ENCODE measurements around the gene FYN.
A peak's percentile ranks its signal among the peaks of the same experiment; 100 is the strongest.

Gene FYN

DNA sequence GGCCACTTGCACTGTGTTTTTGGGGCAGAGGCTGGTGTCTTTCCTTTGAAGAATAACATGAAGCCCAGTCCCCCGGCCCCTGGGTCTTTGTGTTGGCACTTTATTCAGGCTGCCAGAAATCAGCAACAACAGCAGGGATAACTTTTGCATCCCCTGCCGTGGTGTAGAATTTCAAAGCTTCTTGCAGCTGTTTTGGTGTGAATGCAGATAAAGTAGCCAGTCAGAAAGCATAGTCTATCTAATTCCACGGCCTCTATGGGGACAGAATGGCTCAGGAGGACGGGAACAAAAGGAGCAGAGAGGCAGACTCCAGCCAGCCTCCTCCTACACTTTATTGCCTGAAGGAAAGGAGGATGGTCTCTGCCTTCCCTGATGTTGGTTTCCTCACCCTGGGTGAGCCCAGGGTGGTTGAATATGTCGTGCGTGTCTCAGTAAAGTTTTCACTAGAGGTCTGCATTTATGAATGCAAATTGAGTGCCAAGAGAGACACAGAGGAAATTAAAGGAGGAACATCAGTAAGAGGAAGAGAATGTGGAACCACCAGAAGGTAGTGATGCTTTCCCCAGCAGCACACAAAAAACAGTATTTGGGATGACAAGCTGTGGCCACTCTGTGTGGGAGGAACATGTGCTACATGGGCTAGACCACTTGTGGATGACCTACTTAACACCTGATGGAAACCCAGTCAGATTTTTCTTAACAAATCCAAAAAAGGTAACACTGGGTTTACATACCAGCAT lies 141.6 kb downstream of the FYN start:
- Mint-ChIP-seq H3K4me3 (no peak overlapping the region), H3K4me1 (peaks cover 46% of the 10 kb centered on the region), H3K9me3 (peaks cover 12% of the 10 kb centered on the region), H3K27ac (no peak overlapping the region), H3K36me3 (peaks cover 75% of the 10 kb centered on the region), H3K27me3 (no peaks in the 10 kb centered on the region)
- no peak for DNase-seq
- CTCF ChIA-PET: no interaction called here

DNA sequence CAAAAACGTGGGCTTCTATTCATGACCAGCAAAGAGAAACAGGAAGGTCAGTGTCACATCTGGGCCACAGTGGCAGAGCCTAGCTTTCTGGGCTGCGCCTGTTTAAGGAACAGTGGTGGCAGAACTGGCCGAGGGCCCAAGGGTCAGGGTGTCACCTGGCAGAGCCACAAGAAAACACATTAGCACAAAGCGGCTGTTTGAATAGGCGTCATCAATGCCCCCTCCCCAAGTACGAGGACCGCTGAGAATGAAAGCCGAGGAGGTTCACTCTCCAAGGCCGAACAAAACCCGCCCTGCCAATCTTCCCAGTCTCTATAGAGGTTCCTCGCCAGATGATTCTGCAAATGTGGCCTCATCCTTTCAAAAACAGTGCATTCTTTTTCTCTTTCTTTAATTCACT lies 142.4 kb downstream of the FYN start:
- Mint-ChIP-seq H3K4me3 (no peak overlapping the region), H3K4me1 (peaks cover 45% of the 10 kb centered on the region), H3K36me3 (peaks cover 76% of the 10 kb centered on the region)

DNA sequence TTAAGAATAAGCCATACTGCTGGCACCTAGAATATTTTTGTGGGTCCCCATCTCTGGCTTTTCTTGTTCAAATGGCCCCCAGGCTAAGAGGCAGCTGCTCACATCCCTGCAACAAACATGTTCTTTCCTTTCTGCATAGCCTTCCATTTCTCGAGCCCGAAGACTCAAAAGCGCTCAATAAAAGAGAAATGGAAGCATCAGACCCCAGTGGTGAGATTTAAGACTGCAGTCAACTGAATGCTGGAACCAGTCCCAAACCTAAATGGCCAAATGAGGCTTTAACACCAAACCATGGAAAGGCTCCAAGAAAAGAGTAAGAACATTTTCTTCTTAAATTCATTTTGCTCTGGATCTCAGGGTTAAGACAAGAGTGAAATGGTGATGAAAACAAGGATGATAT lies 145.4 kb downstream of the FYN start:
- peaks cover 5% of the 10 kb centered on the region for H3K9me3 Mint-ChIP-seq
- H3K27ac Mint-ChIP-seq: no peak overlapping the region
- peaks cover 70% of the 10 kb centered on the region for H3K36me3 Mint-ChIP-seq

More for the DNA sequence above, 142.4 kb downstream of the FYN start:
- Mint-ChIP-seq H3K27ac (peak overlapping the region; percentile 5), H3K27me3 (no peaks in the 10 kb centered on the region), H3K9me3 (peaks cover 12% of the 10 kb centered on the region)
- CTCF ChIA-PET: no interaction called here
- DNase-seq: no peak

GRCh38 chr6:111727041-111727440 lies 146.2 kb downstream of the FYN start:
- Mint-ChIP-seq H3K4me1 (peaks cover 62% of the 10 kb centered on the region), H3K9me3 (peaks cover 2% of the 10 kb centered on the region), H3K27ac (peak overlapping the region; percentile 15), H3K36me3 (peaks cover 69% of the 10 kb centered on the region), H3K27me3 (no peaks in the 10 kb centered on the region), H3K4me3 (no peak overlapping the region)
- CTCF ChIA-PET: interaction anchor here (0.6 to 2.9 kb wide), 4 partner anchors 10 to 27 kb away, joined by 3 to 8 read pairs (median 3); no protein-coding TSS in a partner anchor
- no peak for DNase-seq

More for the DNA sequence above, 145.4 kb downstream of the FYN start:
- H3K27me3 Mint-ChIP-seq: no peaks in the 10 kb centered on the region
- no peak for DNase-seq
- CTCF ChIA-PET: interaction anchor here (0.6 to 0.9 kb wide), 2 partner anchors 18 to 26 kb away, joined by 3 read pairs; no protein-coding TSS in a partner anchor
- H3K4me1 Mint-ChIP-seq: peaks cover 55% of the 10 kb centered on the region
- H3K4me3 Mint-ChIP-seq: no peak overlapping the region

DNA sequence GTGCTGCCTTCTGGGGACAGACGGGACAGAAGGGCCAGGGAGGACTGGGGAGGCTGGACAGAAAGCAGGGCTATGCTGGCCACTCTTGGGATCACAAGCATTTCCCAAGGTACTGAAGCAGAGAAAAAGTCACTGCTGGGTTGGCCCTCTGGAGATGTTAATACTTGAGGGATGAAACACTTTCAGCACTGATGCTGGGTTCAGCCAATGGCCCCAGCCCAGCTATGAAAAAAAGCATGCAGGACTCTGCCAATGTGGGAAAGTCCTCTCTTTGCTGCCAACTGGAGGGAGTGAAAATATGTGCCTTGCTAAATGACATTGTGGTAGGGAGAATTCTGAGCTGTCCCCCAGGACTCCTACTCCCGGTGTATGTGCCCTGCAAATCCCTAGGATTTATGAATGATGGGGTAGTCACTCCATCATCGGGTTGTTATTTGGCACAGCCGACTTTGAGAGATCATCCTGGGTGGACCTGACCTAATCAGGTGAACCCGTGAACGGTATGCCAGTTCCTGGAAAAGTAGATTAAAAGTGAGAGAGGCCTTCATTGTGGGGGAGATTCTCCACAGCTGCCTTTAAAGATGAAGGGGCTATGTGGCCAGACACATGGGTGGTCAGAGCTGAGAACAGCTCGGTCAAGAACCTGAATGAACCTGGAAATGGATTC lies 147.7 kb downstream of the FYN start:
- CTCF ChIA-PET: interaction anchor here (0.8 to 2.9 kb wide), 4 partner anchors 11 to 34 kb away, joined by 3 to 8 read pairs (median 5); no protein-coding TSS in a partner anchor
- no peak for DNase-seq
- no peak overlapping the region for H3K4me3 Mint-ChIP-seq
- H3K27me3 Mint-ChIP-seq: no peaks in the 10 kb centered on the region
- peaks cover 73% of the 10 kb centered on the region for H3K4me1 Mint-ChIP-seq
- H3K36me3 Mint-ChIP-seq: peaks cover 70% of the 10 kb centered on the region
- H3K9me3 Mint-ChIP-seq: no peaks in the 10 kb centered on the region
- H3K27ac Mint-ChIP-seq: peak overlapping the region; percentile 66

GRCh38 chr6:111724505-111724904 lies 148.7 kb downstream of the FYN start:
- Mint-ChIP-seq H3K36me3 (peaks cover 72% of the 10 kb centered on the region), H3K27ac (peak overlapping the region; percentile 92), H3K4me3 (peak overlapping the region; percentile 38), H3K4me1 (peaks cover 68% of the 10 kb centered on the region), H3K27me3 (no peaks in the 10 kb centered on the region), H3K9me3 (no peaks in the 10 kb centered on the region)
- CTCF ChIA-PET: interaction anchor here (1.2 to 2.9 kb wide), 3 partner anchors 12 to 80 kb away, joined by 5 to 8 read pairs (median 6); no protein-coding TSS in a partner anchor
- DNase-seq: peak; percentile 27

GRCh38 chr6:111724039-111724438 lies 149.2 kb downstream of the FYN start:
- Mint-ChIP-seq H3K9me3 (no peaks in the 10 kb centered on the region), H3K27ac (peak overlapping the region; percentile 92), H3K36me3 (peaks cover 77% of the 10 kb centered on the region), H3K4me1 (peaks cover 69% of the 10 kb centered on the region), H3K4me3 (peak overlapping the region; percentile 38), H3K27me3 (no peaks in the 10 kb centered on the region)
- no peak for DNase-seq
- CTCF ChIA-PET: interaction anchor here (1.2 to 2.9 kb wide), 2 partner anchors 80 to 319 kb away, joined by 5 to 8 read pairs; no protein-coding TSS in a partner anchor

- CTCF ChIA-PET: interaction anchor here (0.7 to 3.2 kb wide), 6 partner anchors 12 to 320 kb away, joined by 3 to 14 read pairs (median 8); no protein-coding TSS in a partner anchor
- H3K4me1 Mint-ChIP-seq: peaks cover 69% of the 10 kb centered on the region
- H3K36me3 Mint-ChIP-seq: peaks cover 80% of the 10 kb centered on the region
- peak overlapping the region; percentile 92 for H3K27ac Mint-ChIP-seq
- H3K27me3 Mint-ChIP-seq: no peaks in the 10 kb centered on the region
- no peak for DNase-seq
- no peak overlapping the region for H3K4me3 Mint-ChIP-seq
- H3K9me3 Mint-ChIP-seq: no peaks in the 10 kb centered on the region
Measured at GRCh38 chr6:111723412-111723970, 149.8 kb downstream of the FYN start.

DNA sequence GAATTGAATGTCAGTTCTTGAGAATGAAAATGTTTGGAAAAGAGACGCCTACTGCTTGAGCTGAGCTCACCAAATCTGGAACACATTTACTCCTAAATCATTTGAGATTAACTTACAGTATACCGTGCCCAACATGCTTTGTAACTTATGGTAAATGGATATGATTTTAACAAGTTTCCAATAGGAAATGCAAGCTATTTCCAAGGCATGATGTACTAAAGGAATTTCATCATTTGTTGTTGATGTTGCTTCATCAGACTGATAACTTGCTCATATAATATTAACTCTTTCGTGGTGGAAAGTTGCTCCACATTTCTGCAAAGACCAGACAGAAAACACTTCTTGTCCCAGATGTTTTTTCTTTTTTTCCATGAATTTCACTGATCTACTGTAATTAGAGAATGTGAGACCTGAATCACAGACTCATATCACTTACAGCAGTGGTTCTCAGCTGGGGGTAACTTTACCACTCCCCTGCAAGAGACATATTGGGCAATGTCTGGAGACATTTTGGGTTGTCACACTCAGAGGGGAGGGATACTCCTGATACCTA lies 151.0 kb downstream of the FYN start:
- H3K9me3 Mint-ChIP-seq: no peaks in the 10 kb centered on the region
- H3K4me3 Mint-ChIP-seq: no peak overlapping the region
- H3K4me1 Mint-ChIP-seq: peaks cover 67% of the 10 kb centered on the region
- peaks cover 78% of the 10 kb centered on the region for H3K36me3 Mint-ChIP-seq
- no peaks in the 10 kb centered on the region for H3K27me3 Mint-ChIP-seq
- CTCF ChIA-PET: interaction anchor here (0.5 to 3.2 kb wide), 14 partner anchors 9 to 321 kb away, joined by 3 to 14 read pairs (median 3); no protein-coding TSS in a partner anchor
- no peak for DNase-seq
- H3K27ac Mint-ChIP-seq: no peak overlapping the region

DNA sequence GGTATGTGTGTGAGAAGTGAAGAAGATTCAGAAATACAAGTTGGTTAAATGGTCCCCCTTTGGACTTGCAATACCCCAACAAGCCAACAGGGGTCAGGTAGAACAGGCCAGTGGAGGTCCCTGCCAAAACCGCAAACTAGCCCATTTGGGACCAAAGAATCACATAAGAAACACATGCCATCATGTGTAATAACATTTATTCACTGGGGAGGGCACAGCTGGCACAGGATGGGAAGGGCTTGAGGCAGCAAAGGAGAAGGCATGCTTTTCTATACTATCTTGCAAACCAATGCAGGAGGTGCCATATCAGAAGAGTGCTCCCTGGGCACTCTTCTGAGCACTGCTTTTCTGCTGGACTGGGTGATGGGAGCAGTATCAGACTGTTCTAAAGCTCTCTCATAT lies 151.5 kb downstream of the FYN start:
- H3K4me3 Mint-ChIP-seq: no peak overlapping the region
- no peaks in the 10 kb centered on the region for H3K27me3 Mint-ChIP-seq
- H3K36me3 Mint-ChIP-seq: peaks cover 76% of the 10 kb centered on the region
- no peak overlapping the region for H3K27ac Mint-ChIP-seq
- CTCF ChIA-PET: interaction anchor here (0.6 to 3.2 kb wide), 12 partner anchors 8 to 322 kb away, joined by 3 to 14 read pairs (median 4); no protein-coding TSS in a partner anchor
- peaks cover 63% of the 10 kb centered on the region for H3K4me1 Mint-ChIP-seq
- DNase-seq: peak; percentile 59
- no peaks in the 10 kb centered on the region for H3K9me3 Mint-ChIP-seq

DNA sequence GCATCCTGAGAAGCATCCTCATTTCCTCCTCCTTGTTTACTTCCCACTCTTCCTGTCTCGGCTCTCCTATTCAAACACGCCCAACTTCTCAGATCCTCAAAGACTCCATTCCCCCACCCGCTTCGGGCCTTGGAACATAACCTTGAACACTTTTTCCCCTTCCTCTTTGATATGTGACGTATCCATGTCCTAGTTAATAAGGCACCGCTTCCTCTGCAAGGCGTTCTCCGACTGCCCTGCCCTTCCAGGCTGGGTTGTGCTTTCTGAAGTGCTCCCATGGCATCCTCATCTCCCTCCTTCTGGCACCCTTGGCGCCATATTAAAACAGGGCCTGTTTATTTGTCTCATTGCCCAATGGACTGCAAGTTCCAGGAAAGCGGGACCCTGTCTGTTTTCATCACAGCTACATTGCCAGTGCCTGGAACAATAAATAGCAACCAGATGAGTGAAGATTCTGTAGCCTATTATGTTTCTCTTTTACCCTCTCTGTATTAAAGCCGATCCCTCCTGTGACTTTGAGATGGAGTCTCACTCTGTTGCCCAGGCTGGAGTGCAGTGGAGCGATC lies 152.2 kb downstream of the FYN start:
- H3K4me3 Mint-ChIP-seq: no peak overlapping the region
- DNase-seq: no peak
- CTCF ChIA-PET: interaction anchor here (1.2 to 3.2 kb wide), 6 partner anchors 11 to 322 kb away, joined by 3 to 14 read pairs (median 6); no protein-coding TSS in a partner anchor
- H3K27me3 Mint-ChIP-seq: no peaks in the 10 kb centered on the region
- H3K9me3 Mint-ChIP-seq: no peaks in the 10 kb centered on the region
- no peak overlapping the region for H3K27ac Mint-ChIP-seq
- H3K4me1 Mint-ChIP-seq: peaks cover 61% of the 10 kb centered on the region
- H3K36me3 Mint-ChIP-seq: peaks cover 73% of the 10 kb centered on the region

DNA sequence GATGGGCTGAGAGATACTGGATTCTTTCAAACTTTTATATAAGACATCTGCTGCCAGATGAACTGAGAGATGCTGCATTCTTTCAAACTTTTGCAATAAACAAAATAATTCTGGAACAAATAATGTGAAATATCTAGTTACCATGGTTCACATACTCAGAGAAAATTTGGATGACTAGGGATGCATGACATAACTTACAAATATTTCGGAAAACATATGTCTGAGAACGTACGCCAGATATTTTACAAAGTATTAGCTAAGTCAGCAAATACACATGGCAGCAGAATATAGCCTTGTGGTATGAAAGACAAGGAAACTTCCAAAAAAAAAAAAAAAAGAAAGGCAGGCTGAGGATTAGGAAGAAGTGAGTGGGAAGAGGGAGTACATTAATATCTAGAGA lies 154.3 kb downstream of the FYN start:
- peaks cover 60% of the 10 kb centered on the region for H3K4me1 Mint-ChIP-seq
- CTCF ChIA-PET: interaction anchor here (1.5 kb wide), 1 partner anchor 8 kb away, joined by 3 read pairs; no protein-coding TSS in a partner anchor

GRCh38 chr6:111718326-111718725 lies 154.9 kb downstream of the FYN start:
- CTCF ChIA-PET: interaction anchor here (2.0 kb wide), 1 partner anchor 273 kb away, joined by 4 read pairs; no protein-coding TSS in a partner anchor
- no peak for DNase-seq
- Mint-ChIP-seq H3K27ac (peak overlapping the region; percentile 70), H3K36me3 (peaks cover 78% of the 10 kb centered on the region), H3K4me3 (no peak overlapping the region), H3K27me3 (no peaks in the 10 kb centered on the region), H3K4me1 (peaks cover 60% of the 10 kb centered on the region), H3K9me3 (no peaks in the 10 kb centered on the region)

More for the DNA sequence above, 154.3 kb downstream of the FYN start:
- H3K27ac Mint-ChIP-seq: peak overlapping the region; percentile 49
- peaks cover 72% of the 10 kb centered on the region for H3K36me3 Mint-ChIP-seq
- no peak overlapping the region for H3K4me3 Mint-ChIP-seq
- H3K9me3 Mint-ChIP-seq: no peaks in the 10 kb centered on the region
- H3K27me3 Mint-ChIP-seq: no peaks in the 10 kb centered on the region
- DNase-seq: no peak
